GM18867 (cell line): ENCODE results near the gene TARM1.

Experiments
- ATAC-seq: cut with Tn5 transposase; IDR thresholded peaks from one replicate; pipeline ENCODE4 v1.9.1; 2021; ENCODE audit warnings: mild to moderate bottlenecking, moderate library complexity; ENCODE audit not compliant: unreplicated experiment

TARM1 gene

GRCh38 chr19:54081032-54081431 lies at the start of gene TARM1:
TSS of gene TARM1 (minus strand) at chr19:54081365. CDS start at chr19:54081340, 25 bp downstream.
- no peak for ATAC-seq

GRCh38 chr19:54129617-54129996 lies 48.4 kb upstream of the TARM1 start:
- no peak for ATAC-seq

DNA sequence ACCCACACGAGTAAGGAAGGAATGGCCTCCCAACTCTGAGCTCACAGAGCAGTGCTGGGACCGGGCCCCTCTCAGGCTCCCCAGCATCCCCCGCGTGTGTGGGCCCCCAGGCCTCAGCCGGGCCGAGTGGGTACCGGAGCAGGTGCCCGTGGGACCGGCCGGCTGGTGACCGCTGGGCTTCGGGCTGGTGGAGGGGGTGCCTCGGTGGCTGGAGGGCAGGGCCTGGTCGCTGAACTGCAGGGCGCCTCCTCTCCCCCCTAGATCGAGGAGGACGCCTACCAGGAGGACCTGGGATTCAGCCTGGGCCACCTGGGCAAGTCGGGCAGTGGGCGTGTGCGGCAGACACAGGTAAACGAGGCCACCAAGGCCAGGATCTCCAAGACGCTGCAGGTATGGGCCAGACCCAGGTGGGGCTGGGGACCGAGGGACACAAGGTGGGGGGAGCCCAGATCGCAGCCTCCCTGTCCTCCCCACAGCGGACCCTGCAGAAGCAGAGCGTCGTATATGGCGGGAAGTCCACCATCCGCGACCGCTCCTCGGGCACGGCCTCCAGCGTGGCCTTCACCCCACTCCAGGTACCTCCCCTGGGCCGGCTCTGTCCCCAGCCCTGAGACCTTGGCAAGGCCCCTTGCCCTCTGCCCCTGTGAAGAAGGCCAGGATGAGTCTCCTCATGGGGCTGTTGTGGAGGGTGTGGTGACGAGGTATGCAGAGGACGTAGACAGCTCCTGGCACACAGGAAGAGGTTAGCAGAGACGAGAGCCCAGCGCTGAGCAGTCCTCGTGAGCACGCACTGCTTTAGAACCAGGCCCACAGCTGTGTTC lies 47.8 kb upstream of the TARM1 start:
- no peak for ATAC-seq

DNA sequence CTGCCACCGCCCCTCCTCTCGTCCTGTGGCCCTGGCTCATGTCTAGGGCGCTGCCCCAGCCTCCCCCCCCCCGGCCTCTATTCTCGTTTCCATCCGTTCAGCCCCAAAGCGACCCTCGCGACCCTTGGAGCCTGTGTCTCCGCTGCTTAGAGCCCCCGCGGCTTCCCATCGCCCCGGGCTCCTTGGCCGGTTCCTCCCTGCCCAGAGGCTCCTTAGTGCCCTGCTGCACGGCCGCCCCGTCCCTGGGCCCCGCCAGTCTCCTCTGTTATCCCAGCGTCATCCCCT lies 47.2 kb upstream of the TARM1 start:
- ATAC-seq, result no peak

DNA sequence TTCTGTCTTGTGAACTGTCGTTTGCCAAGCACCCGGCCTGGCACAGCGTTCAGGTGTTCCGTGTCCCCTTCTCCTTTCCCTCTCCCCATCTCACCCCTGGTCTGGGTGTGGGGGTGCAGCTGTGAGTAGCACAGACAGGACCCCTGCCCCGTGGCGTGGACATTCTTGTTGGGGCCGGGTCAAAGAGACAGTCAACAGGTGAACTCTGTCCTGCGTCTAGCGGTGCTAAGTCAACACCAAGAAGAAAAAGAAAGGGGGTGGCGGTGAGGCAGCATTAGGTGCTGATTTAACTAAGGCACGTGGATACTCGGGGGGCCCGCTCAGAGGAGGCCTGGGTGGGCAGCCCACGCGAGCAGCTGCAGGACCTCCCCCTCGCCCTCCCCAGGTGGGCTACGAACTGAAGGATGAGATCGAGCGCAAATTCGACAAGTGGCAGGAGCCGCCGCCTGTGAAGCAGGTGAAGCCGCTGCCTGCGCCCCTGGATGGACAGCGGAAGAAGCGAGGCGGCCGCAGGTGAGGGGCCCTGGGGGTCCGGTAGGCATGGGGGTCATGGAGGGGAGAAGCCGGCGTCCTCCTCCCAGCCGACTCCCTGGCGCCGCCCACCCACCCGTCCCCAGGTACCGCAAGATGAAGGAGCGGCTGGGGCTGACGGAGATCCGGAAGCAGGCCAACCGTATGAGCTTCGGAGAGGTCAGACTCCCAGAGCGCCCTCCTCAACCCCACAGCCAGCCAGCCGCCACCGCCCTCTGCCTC lies 46.7 kb upstream of the TARM1 start:
- no peak for ATAC-seq

- no peak for ATAC-seq
Observed at GRCh38 chr19:54125713-54126112, 44.5 kb upstream of the TARM1 start.

GRCh38 chr19:54124393-54124792 lies 43.2 kb upstream of the TARM1 start:
- ATAC-seq, result no peak

DNA sequence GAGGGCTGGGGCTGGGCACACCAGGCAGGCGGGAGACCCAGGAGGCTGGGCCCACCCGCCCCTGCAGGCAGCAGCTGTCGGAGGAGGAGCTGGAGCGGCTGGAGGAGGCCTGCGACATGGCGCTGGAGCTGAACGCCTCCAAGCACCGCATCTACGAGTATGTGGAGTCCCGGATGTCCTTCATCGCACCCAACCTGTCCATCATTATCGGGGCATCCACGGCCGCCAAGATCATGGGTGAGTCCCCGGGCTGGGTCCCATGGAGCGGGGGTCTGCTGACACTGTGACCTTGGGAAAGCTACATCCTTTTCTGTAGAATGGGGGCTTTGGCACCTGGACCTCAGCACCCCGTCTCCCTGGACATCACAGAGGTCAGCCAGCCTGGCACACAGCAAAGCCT lies 42.5 kb upstream of the TARM1 start:
- ATAC-seq, result no peak

GRCh38 chr19:54121259-54121658 lies 40.1 kb upstream of the TARM1 start:
- no peak for ATAC-seq

DNA sequence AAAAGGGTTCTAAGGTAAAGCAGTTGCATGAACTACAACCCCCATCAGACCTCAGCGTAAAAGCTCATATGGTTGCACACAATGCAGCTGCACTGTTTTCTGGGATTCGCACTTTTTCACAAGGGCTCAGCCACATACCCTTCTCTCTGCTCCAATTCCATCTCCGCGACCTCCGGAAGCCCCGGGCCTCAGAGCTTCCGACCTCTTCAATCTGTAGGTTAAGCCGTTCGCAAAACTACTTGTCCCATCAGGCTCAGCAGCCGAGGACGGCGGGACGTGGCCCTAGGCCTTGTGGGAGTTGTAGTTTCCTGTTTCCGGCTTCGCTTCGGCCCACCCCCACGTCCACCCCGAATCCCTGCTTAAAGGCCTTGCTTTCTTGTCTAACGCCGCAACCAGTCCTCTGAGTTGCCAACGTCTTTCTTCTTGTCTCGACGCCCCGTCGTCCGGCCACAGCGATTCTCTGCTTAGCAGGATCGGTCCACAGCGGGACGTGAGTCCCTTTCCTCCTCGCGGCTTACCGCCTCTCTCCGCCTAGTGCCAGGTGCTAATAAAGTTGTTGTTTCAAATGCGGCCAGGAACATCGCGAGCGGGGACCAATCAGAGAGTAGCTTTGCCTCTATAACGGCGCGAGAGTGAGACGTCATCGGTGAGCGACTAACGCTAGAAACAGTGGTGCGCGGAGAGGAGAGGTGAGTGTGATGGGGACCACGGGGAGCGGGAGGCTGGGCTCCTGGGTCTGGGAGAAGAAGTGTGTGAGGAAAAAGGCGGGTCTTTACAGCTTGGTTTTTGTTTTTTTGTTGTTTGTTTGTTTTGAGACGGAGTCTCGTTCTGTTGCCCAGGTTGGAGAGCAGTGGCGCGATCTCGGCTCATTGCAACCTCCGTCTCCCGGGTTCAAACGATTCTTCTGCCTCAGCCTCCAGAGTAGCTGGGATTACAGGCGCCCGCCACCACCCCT lies 34.2 kb upstream of the TARM1 start, which contains the start of the genes PRPF31 and TFPT:
Gene PRPF31 (plus strand): TSS at position 646 of the 955 bp plus-strand sequence. CDS start 2,525 bp downstream, outside the sequence.
Gene TFPT (minus strand): TSS at position 549 of the 955 bp plus-strand sequence. CDS start 388 bp downstream, at position 161.
- ATAC-seq, result peak; percentile 85

DNA sequence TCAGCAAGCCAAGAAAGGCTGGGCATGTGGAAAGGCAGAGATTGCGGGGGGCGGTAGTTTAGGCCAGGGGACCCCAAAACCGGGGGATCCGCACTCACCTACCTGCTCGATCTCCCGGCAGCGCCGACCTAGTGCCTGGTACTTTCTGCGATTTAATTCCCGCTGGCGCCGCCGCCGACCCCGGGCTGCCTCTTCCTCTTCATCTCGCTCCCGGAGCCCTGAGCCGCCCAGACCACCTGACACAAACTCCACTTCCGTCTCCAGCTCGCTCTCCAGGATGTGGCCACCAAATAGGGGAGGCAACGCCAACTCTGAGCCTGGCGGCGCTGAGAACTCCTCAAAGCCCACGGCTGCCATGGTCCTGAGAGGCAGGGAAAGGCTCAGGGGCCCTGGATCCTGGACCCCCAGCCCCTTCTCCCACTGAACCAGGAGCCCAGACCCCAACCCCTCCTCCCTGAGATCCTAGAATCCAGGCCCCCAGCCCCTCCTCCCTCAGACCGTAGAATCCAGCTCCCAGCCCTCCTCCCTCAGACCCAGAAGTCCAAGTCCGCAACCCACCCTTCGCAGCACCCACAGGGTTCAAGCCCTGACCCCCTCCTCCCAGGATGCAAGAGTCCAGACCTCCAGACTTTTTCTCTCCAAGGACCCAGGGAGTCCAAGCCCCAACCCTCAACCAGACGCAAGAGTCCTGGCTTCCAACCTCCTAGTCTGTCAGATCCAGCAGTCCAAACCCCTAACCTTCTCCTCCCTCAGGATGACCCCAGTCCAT lies 33.4 kb upstream of the TARM1 start:
- ATAC-seq, result no peak

DNA sequence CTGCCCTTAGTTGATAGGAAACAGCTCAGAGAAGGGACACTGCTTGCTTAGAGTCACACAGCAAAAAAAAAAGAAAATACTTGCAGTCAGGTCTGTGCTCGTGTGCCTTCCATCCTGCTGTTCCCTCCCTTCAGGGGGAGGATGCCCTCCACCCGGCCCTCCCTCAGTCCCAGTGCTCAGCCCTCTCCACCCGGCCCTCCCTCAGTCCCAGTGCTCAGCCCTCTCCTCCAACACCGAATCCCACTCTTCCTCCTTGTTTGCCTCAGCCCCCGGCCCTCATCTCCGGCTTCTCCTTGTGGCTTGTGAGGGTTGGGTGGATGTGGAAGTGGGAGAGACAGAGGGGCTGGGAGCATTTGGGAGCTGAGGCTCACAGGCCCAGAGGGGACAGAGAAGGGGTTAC lies 28.5 kb upstream of the TARM1 start:
- no peak for ATAC-seq

DNA sequence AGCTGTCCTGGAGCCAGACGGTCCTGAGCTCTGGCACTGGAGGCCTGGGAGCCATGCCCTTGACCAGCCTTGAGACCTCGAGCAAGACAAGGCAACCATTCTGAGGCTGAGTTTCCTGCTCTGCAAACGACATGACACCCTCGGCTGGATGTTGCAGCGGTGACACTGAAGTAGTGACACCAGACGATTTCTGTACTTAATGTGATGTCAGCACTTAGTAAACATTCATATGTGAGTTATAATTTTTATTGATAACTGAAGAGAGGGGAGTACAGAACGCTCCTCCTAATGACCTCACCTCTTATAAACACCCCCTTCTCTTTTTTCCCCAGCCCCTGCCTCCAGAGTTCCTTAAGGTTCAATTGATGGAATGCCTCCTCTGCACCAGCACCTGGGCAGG lies 27.3 kb upstream of the TARM1 start:
- no peak for ATAC-seq

DNA sequence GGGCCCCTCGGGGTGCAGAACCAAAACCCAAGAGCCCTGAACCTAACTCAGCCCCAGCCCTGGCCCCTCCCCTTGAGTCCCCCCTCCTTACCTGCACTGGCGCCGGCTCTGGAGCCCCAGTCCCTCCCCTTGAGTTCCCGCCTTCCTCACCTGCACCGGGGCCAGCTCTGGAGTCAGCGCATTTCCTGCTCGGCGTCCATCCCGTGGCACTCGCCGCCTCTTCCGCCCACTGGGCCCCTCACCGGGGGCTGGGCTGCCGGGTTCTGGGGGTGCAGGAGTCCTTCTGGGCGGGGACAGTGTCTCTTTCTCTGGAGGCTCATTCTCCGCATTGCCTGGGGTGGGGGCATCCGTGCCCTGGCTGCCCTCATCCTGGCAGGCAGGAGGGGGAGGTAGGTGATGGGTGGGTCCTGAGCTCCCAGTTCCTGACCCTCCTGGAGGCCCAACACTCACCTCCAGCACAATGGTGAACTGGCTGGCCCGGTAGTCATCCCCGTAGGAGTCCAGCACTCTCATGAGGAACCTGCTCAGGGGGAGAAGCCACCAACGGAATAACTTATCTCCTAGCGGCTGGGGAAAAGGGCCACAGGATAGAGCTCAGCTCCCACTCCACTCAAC lies 26.8 kb upstream of the TARM1 start:
- ATAC-seq, result no peak

DNA sequence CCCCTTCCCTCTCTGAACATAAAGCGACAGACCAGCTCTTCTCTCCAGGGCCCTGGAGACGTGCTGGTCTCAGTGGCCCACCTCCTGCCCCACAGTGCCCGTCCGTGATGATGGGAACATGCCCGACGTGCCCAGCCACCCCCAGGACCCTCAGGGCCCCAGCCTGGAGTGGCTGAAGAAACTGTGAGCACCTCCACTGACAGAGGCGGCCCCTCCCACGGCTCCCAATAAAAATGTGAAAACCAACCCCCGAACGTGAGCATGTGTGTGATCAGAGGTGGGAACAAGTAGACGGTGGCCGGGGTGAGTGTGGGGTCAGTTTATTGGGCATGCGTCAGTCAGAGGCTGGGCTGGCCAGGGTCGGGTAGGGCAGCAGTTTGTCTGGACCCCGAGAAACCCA lies 25.6 kb upstream of the TARM1 start:
- no peak for ATAC-seq

DNA sequence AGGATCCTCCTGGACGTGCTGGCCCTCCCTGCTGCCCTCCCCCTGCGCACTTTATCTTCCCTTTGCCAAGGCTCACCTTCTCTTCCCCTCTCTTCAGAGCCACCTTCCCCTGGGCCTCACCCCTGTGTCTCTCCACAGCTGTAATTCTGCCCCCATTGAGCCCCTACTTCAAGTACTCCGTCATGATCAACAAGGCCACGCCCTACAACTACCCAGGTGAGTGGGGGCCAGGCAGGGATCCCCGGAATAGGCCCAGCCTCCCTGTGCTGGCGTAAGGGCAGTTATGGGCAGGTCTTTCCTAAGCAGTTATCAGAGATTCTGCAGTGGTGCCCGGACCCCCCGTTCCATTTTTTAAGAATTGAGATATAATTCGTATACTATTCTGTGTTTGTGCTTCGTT lies 24.6 kb upstream of the TARM1 start:
- ATAC-seq, result no peak

- ATAC-seq, result no peak
Observed at GRCh38 chr19:54104998-54105715, 24.0 kb upstream of the TARM1 start.

- peak; percentile 93 for ATAC-seq
Observed at GRCh38 chr19:54102421-54103169, 21.4 kb upstream of the TARM1 start, which contains the start of gene NDUFA3. TSS of gene NDUFA3 (plus strand) at chr19:54102855. CDS start at chr19:54102879, 24 bp downstream.
